Epidermal melanocyte (primary cell): ENCODE data around the gene PTTG1IP2.

Experiments used
- DNase-seq: peaks from one replicate; pipeline ENCODE4 v3.0.0; 2011; ENCODE audit warnings: low spot score; ENCODE audit not compliant: insufficient read length

The PTTG1IP2 gene

GRCh38 chr7:90552521-90552920 is 83.1 kb downstream of the PTTG1IP2 start:
- no peak for DNase-seq

DNA sequence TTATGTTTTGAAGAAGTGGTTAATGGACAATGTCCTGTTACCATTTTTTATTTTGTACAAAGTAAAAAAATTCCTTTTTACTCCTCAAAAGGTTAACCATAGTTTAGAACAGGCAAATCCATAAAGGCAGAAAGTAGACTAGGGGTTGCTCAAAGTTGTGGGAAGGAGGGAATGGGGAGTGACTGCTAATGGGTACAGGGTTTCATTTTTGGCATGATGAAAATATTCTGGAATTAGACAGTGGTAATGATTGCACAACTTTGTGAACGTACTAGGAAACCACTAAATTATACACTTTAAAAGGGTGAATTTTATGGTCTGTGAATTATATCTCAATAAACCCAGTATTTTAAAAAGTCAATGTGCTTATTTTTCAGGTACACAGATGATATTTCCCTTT is 91.3 kb downstream of the PTTG1IP2 start:
- no peak for DNase-seq
